Measurements from ENCODE around the gene FGD5.

FGD5 gene

GRCh38 chr3:14799146-14799545 lies 19.6 kb upstream of the FGD5 start:
- TF ChIP-seq CTCF (conservative IDR thresholded peaks at IDR 0.05; ENCODE audit: low read depth), result no peak
- CTCF ChIA-PET, result no interaction called here
- POLR2A ChIA-PET (ENCODE audit: low non-redundant PET), result no interaction called here
- no peak for DNase-seq (ENCODE audit: low spot score)
- H3K27ac ChIP-seq, result no peak overlapping the region

GRCh38 chr3:14801031-14801430 lies 17.7 kb upstream of the FGD5 start:
- no peak for TF ChIP-seq CTCF (conservative IDR thresholded peaks at IDR 0.05; ENCODE audit: low read depth)
- ChIA-PET POLR2A (ENCODE audit: low non-redundant PET) (no interaction called here), CTCF (no interaction called here)
- no peak for DNase-seq (ENCODE audit: low spot score)
- no peak overlapping the region for H3K27ac ChIP-seq

- POLR2A ChIA-PET (ENCODE audit: low non-redundant PET), result no interaction called here
- CTCF ChIA-PET, result interaction anchor here (0.7 kb wide), 1 partner anchor 119 kb away, joined by 3 read pairs; no protein-coding TSS in a partner anchor
Observed at GRCh38 chr3:14801668-14802380, 16.9 kb upstream of the FGD5 start.

GRCh38 chr3:14802381-14802731 lies 16.4 kb upstream of the FGD5 start:
- ChIA-PET CTCF (interaction anchor here (0.7 kb wide), 1 partner anchor 118 kb away, joined by 3 read pairs; no protein-coding TSS in a partner anchor), POLR2A (ENCODE audit: low non-redundant PET) (no interaction called here)
- DNase-seq (ENCODE audit: low spot score), result no peak
- no peak for TF ChIP-seq CTCF (conservative IDR thresholded peaks at IDR 0.05; ENCODE audit: low read depth)
- H3K27ac ChIP-seq, result no peak overlapping the region

More at GRCh38 chr3:14801668-14802380, 16.9 kb upstream of the FGD5 start:
- DNase-seq (ENCODE audit: low spot score), result no peak
- no peak overlapping the region for H3K27ac ChIP-seq
- TF ChIP-seq CTCF (conservative IDR thresholded peaks at IDR 0.05; ENCODE audit: low read depth), result no peak

GRCh38 chr3:14803101-14803980 lies 15.4 kb upstream of the FGD5 start:
- CTCF ChIA-PET, result no interaction called here
- no peak for TF ChIP-seq CTCF (conservative IDR thresholded peaks at IDR 0.05; ENCODE audit: low read depth)

GRCh38 chr3:14803981-14804834 lies 14.6 kb upstream of the FGD5 start:
- CTCF ChIA-PET, result no interaction called here
- POLR2A ChIA-PET (ENCODE audit: low non-redundant PET), result no interaction called here
- DNase-seq (ENCODE audit: low spot score), result no peak
- no peak for TF ChIP-seq CTCF (conservative IDR thresholded peaks at IDR 0.05; ENCODE audit: low read depth)
- no peak overlapping the region for H3K27ac ChIP-seq

More at GRCh38 chr3:14803101-14803980, 15.4 kb upstream of the FGD5 start:
- H3K27ac ChIP-seq, result no peak overlapping the region
- DNase-seq (ENCODE audit: low spot score), result no peak
- POLR2A ChIA-PET (ENCODE audit: low non-redundant PET), result no interaction called here

All from RWPE1 (cell line).